K562 (cell line): ENCODE measurements around the gene RTBDN. TPM values are rescaled to one million over a fixed set of nuclear protein-coding genes. Genes with fewer than 3 reads are reported as not detected.

Experiments used
- ASH1L ChIP-seq: fragments of 450-650 bp; IDR thresholded peaks from 2 replicates; pipeline ENCODE4 v1.6.1; 2018; ENCODE audit warnings: borderline replicate concordance, mild to moderate bottlenecking, low read depth; ENCODE audit not compliant: partially characterized antibody
- BRF1 ChIP-seq: IDR thresholded peaks from 3 replicates; pipeline ENCODE4 v1.6.1; 2011; ENCODE audit warnings: borderline replicate concordance, mild to moderate bottlenecking; ENCODE audit not compliant: insufficient read length; ENCODE audit errors: extremely low read depth
- DLX4 ChIP-seq: fragments of 250-450 bp; sonication (Bioruptor Pico); IDR thresholded peaks from 2 replicates; pipeline ENCODE4 v1.6.1; 2021; ENCODE audit warnings: mild to moderate bottlenecking
- DPF2 ChIP-seq: fragments of 450-650 bp; IDR thresholded peaks from 2 replicates; pipeline ENCODE4 v1.6.1; 2016
- ETS1 ChIP-seq: conservative IDR thresholded peaks from 2 replicates; pipeline ENCODE4 v1.6.1; 2011; ENCODE audit warnings: low read depth, mild to moderate bottlenecking, low read length; ENCODE audit not compliant: control insufficient read depth
- ETV5 ChIP-seq: sonication (generic); formaldehyde crosslinking; IDR thresholded peaks from 2 replicates; pipeline ENCODE4 v1.4.0; 2020; ENCODE audit warnings: low read depth, mild to moderate bottlenecking, missing genetic modification reagents
- FOXP1 ChIP-seq: sonication (generic); formaldehyde crosslinking; IDR thresholded peaks from 2 replicates; pipeline ENCODE4 v1.8.0; 2022; ENCODE audit warnings: mild to moderate bottlenecking, missing genetic modification reagents
- KDM2B ChIP-seq: fragments of 250-450 bp; sonication (Bioruptor Pico); IDR thresholded peaks from 2 replicates; pipeline ENCODE4 v1.8.0; 2021; ENCODE audit warnings: mild to moderate bottlenecking, moderate library complexity
- L3MBTL2 ChIP-seq: fragments of 450-650 bp; IDR thresholded peaks from 2 replicates; pipeline ENCODE4 v1.6.1; 2016; ENCODE audit warnings: mild to moderate bottlenecking, moderate library complexity
- PHF21A ChIP-seq: fragments of 450-650 bp; IDR thresholded peaks from 2 replicates; pipeline ENCODE4 v1.6.1; 2017; ENCODE audit warnings: low read depth, borderline replicate concordance
- RCOR1 ChIP-seq, 2 experiments: IDR thresholded peaks; 2 replicates each; pipeline ENCODE4 v1.6.1; 2012; ENCODE audit warnings: low read depth in 2 of 2, low read length in 2 of 2, borderline replicate concordance in 1 of 2, improper control_type of control experiment in 1 of 2
- RNF2 ChIP-seq: sonication (generic); IDR thresholded peaks from 2 replicates; pipeline ENCODE4 v1.6.1; 2016
- SOX6 ChIP-seq: fragments of 450-650 bp; IDR thresholded peaks from 2 replicates; pipeline ENCODE4 v1.6.1; 2014; ENCODE audit warnings: mild to moderate bottlenecking
- TAF9B ChIP-seq: fragments of 450-650 bp; IDR thresholded peaks from 2 replicates; pipeline ENCODE4 v1.6.1; 2018; ENCODE audit warnings: mild to moderate bottlenecking; ENCODE audit not compliant: partially characterized antibody
- THRA ChIP-seq: fragments of 450-650 bp; IDR thresholded peaks from 2 replicates; pipeline ENCODE4 v1.6.1; 2017; ENCODE audit warnings: mild to moderate bottlenecking, moderate library complexity
- ZBTB26 ChIP-seq: fragments of 450-650 bp; formaldehyde crosslinking; IDR thresholded peaks from 2 replicates; pipeline ENCODE4 v1.4.0; 2022; ENCODE audit warnings: missing genetic modification characterization
- ZBTB49 ChIP-seq: sonication (generic); formaldehyde crosslinking; IDR thresholded peaks from 2 replicates; pipeline ENCODE4 v1.8.0; 2022; ENCODE audit warnings: missing genetic modification reagents, mild to moderate bottlenecking, borderline replicate concordance
- ZBTB7A ChIP-seq: IDR thresholded peaks from 2 replicates; pipeline ENCODE4 v1.6.1; 2011; ENCODE audit warnings: low read depth, mild to moderate bottlenecking, low read length, moderate library complexity, borderline replicate concordance; ENCODE audit not compliant: control insufficient read depth
- ZNF197 ChIP-seq: fragments of 200-800 bp; sonication (Bioruptor generic); IDR thresholded peaks from 2 replicates; pipeline ENCODE4 v1.6.1; 2016; ENCODE audit warnings: low read depth, missing genetic modification characterization, missing compliant biosample characterization
- ZNF24 ChIP-seq: fragments of 450-650 bp; IDR thresholded peaks from 2 replicates; pipeline ENCODE4 v1.6.1; 2016
- ZNF644 ChIP-seq: fragments of 200-800 bp; sonication (Bioruptor generic); IDR thresholded peaks from 2 replicates; pipeline ENCODE4 v1.6.1; 2016; ENCODE audit warnings: low read depth, missing genetic modification characterization, missing compliant biosample characterization
- polyA plus RNA-seq, 8 experiments: library from polyadenylated mRNA; depleted of rRNA in 4 of 8; stranded (reverse) in 5 of 8; unstranded in 3 of 8; fragments of >200 nt; fragmentation: Nextera tagmentation in 2 of 8; fragmentation: Illumina TruSeq in 1 of 8; extraction: Ambion mirVana in 2 of 8; extraction: Trizol in 1 of 8; gene quantifications; 2 replicates each; pipeline versions ENCODE4 v1.2.1 to v1.2.3, GENCODE V29; 2011 to 2014; ENCODE audit warnings: inconsistent platforms in 1 of 8, missing spikeins in 1 of 8
- total RNA-seq, 7 experiments: library from RNA; depleted of rRNA in 6 of 7; stranded (reverse); fragments of >200 nt in 6 of 7; fragmentation: Illumina TruSeq in 2 of 7; extraction: Trizol in 2 of 7; gene quantifications; 2 replicates each; pipeline versions ENCODE4 v1.2.1 to v1.2.3, GENCODE V29; 2011 to 2021; ENCODE audit warnings: low replicate concordance in 1 of 7

The RTBDN gene
- total and polyA plus RNA-seq, 9 of the 15 experiments (the other 6 are each of a cell fraction or from before 2014, with no cell fraction given): 0.20 to 2.3 (median 0.72) TPM; not detected in 1

GRCh38 chr19:12847159-12848139, 13.1 kb upstream of the RTBDN start (continued):
- TF ChIP-seq ZBTB49 (CRISPR knock-in tag) (no peak), ZNF644 (tag) (no peak), RNF2 (peak; percentile 28; the same call in 1 of the 2 replicates), DLX4 (CRISPR knock-in tag) (no peak), ZNF197 (no peak), PHF21A (no peak), KDM2B (CRISPR knock-in tag) (no peak), ZNF24 (peak; percentile 93), BRF1 (no peak), THRA (no peak), ASH1L (no peak), L3MBTL2 (peak; percentile 68; the same call in 1 of the 2 replicates), ZBTB26 (CRISPR knock-in tag) (no peak), DPF2 (no peak), ETS1 (peak; percentile 48; the same call in 1 of the 2 replicates), RCOR1 (IDR thresholded peaks at IDR 0.05; ENCODE audit: borderline replicate concordance in 1 of 2, low read depth in 2 of 2, low read length in 2 of 2) (peak; percentile 24 to 52; a peak in 3 of 4 replicates), SOX6 (peak; percentile 55; the same call in 1 of the 2 replicates), TAF9B (no peak), ZBTB7A (peak; percentile 94), FOXP1 (CRISPR knock-in tag) (0 out of 2 replicates have a peak, but pooled peaks have one; percentile 59), ETV5 (CRISPR knock-in tag) (no peak)
